Mesenchymal stem cell (in vitro differentiated cells and primary cell): Measurements from ENCODE around the gene KIF20B.

Experiments
- DNase-seq: peaks from one replicate; pipeline ENCODE4 v3.0.0-alpha.2; 2013
- H2AFZ ChIP-seq: one replicate; pipeline ENCODE4 v1.6.1; 2013; ENCODE audit warnings: low read depth, mild to moderate bottlenecking, control low read depth, inconsistent platforms, low read length, moderate library complexity
- H2AK5ac ChIP-seq: 2 replicates; pipeline ENCODE4 v1.6.1; 2013; ENCODE audit warnings: low read length, moderate library complexity, mild to moderate bottlenecking, inconsistent platforms; ENCODE audit not compliant: severe bottlenecking
- H2BK120ac ChIP-seq: one replicate; pipeline ENCODE4 v1.6.1; 2013; ENCODE audit warnings: low read depth, mild to moderate bottlenecking, inconsistent platforms, low read length, moderate library complexity
- H2BK12ac ChIP-seq, 2 experiments: one replicate each; pipeline ENCODE4 v1.6.1; 2013; ENCODE audit warnings: inconsistent platforms in 2 of 2, low read length in 2 of 2, mild to moderate bottlenecking in 2 of 2, moderate library complexity in 2 of 2, control low read depth in 1 of 2
- H2BK15ac ChIP-seq: one replicate; pipeline ENCODE4 v1.6.1; 2013; ENCODE audit warnings: mild to moderate bottlenecking, low read depth, inconsistent platforms; ENCODE audit not compliant: poor library complexity, severe bottlenecking
- H2BK5ac ChIP-seq: 2 replicates; pipeline ENCODE4 v1.6.1; 2013; ENCODE audit warnings: low read depth, mild to moderate bottlenecking, low read length, control low read depth, inconsistent platforms; ENCODE audit not compliant: poor library complexity, severe bottlenecking
- H3K14ac ChIP-seq, 2 experiments: one replicate each; pipeline ENCODE4 v1.6.1; 2013; ENCODE audit warnings: inconsistent platforms in 2 of 2, low read length in 2 of 2, control low read depth in 1 of 2, mild to moderate bottlenecking in 1 of 2, moderate library complexity in 1 of 2
- H3K18ac ChIP-seq, 2 experiments: one replicate each; pipeline ENCODE4 v1.6.1; 2013; ENCODE audit warnings: inconsistent platforms in 2 of 2, low read length in 2 of 2, control low read depth in 1 of 2, low read depth in 1 of 2, mild to moderate bottlenecking in 1 of 2
- H3K23ac ChIP-seq, 2 experiments: one replicate each; pipeline ENCODE4 v1.6.1; 2013; ENCODE audit warnings: inconsistent platforms in 2 of 2, low read length in 2 of 2, mild to moderate bottlenecking in 2 of 2, moderate library complexity in 2 of 2, control low read depth in 1 of 2
- H3K27ac ChIP-seq: 2 replicates; pipeline ENCODE4 v1.5.1; 2013; ENCODE audit warnings: mild to moderate bottlenecking, moderate library complexity, low read length, control low read depth, inconsistent platforms; ENCODE audit not compliant: poor library complexity, severe bottlenecking
- H3K27me3 ChIP-seq, 2 experiments: 2 replicates each; pipeline versions ENCODE4 v1.6.1 to v1.7.0; 2013; ENCODE audit warnings: low read length in 2 of 2, mild to moderate bottlenecking in 2 of 2, moderate library complexity in 2 of 2, control low read depth in 1 of 2, inconsistent platforms in 1 of 2; ENCODE audit not compliant: control insufficient read depth in 1 of 2, insufficient read depth in 1 of 2
- H3K36me3 ChIP-seq, 2 experiments: 2 replicates each; pipeline versions ENCODE4 v1.6.1 to v1.7.0; 2013; ENCODE audit warnings: low read length in 2 of 2, control low read depth in 1 of 2, inconsistent platforms in 1 of 2, low read depth in 1 of 2, mild to moderate bottlenecking in 1 of 2; ENCODE audit not compliant: insufficient read depth in 2 of 2, control insufficient read depth in 1 of 2
- H3K4ac ChIP-seq, 2 experiments: one replicate each; pipeline ENCODE4 v1.6.1; 2013; ENCODE audit warnings: inconsistent platforms in 2 of 2, low read length in 2 of 2, mild to moderate bottlenecking in 2 of 2, moderate library complexity in 2 of 2, control low read depth in 1 of 2, low read depth in 1 of 2
- H3K4me1 ChIP-seq: 2 replicates; pipeline ENCODE4 v1.6.1; 2013; ENCODE audit warnings: low read depth, low read length, control low read depth; ENCODE audit not compliant: control insufficient read depth, insufficient read depth
- H3K4me2 ChIP-seq: 2 replicates; pipeline ENCODE4 v1.6.1; 2013; ENCODE audit warnings: low read length, mild to moderate bottlenecking, inconsistent platforms; ENCODE audit not compliant: poor library complexity, severe bottlenecking
- H3K4me3 ChIP-seq, 2 experiments: 2 replicates each; pipeline versions ENCODE4 v1.5.1 to v1.7.0; 2013; ENCODE audit warnings: low read length in 2 of 2, mild to moderate bottlenecking in 2 of 2, control low read depth in 1 of 2, low read depth in 1 of 2; ENCODE audit not compliant: insufficient read depth in 1 of 2
- H3K79me1 ChIP-seq: replicated peaks from 2 replicates; pipeline ENCODE4 v1.6.1; 2013; ENCODE audit warnings: mild to moderate bottlenecking, control low read depth, low read length, inconsistent platforms; ENCODE audit not compliant: poor library complexity, severe bottlenecking
- H3K9ac ChIP-seq: 2 replicates; pipeline ENCODE4 v1.7.0; 2013; ENCODE audit warnings: mild to moderate bottlenecking, low read length, moderate library complexity
- H3K9me3 ChIP-seq: 2 replicates; pipeline ENCODE4 v1.7.0; 2013; ENCODE audit warnings: mild to moderate bottlenecking, low read length; ENCODE audit not compliant: control insufficient read depth
- H4K8ac ChIP-seq: one replicate; pipeline ENCODE4 v1.6.1; 2013; ENCODE audit warnings: inconsistent platforms, mild to moderate bottlenecking, low read length, moderate library complexity
- H4K91ac ChIP-seq: one replicate; pipeline ENCODE4 v1.6.1; 2013; ENCODE audit warnings: mild to moderate bottlenecking, low read length, inconsistent platforms
- WGBS: methylation state at CpG from one replicate; pipeline ENCODE4 v1.1.7; 2013; ENCODE audit warnings: mixed read lengths; 5-methylcytosine and 5-hydroxymethylcytosine counted together

The KIF20B gene

DNA sequence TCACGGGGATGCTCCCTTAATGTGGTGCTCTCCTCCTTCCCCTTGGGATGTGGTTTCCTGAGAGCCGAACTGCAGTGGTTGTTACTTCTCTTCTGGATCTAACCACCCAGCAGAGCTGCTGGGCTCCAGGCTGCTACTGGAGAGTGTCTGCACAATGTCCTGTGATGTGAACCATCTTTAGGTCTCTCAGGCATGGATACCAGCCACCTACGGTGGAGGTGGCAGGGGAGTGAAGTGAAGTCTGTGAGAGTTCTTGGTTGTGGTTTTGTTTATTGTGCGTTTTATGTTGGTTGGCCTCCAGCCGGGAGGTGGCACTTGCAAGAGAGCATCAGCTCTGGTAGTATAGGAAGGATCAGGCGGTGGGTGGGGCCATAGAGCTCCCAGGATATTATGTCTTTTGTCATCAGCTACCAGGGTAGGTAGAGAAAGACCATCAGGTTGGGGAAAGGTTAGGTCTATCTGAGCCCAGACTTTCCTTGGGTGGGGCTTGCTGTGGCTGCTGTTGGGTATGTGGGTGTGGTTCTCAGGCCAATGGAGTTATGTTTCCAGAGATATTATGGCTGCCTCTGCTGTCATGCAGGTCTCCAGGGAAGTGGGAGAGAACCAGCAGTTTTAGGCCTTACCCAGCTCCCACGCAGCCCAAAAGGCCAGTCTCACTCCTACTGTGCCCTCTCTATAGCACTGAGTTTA is 87.9 kb downstream of the KIF20B start:
- no peak overlapping the region for H4K91ac ChIP-seq
- WGBS: 91% methylated on average over 7 of the region's 7 CpGs
- H2BK15ac ChIP-seq: no peak overlapping the region
- no peaks in the 10 kb centered on the region for H3K79me1 ChIP-seq
- no peak overlapping the region for H2AFZ ChIP-seq
- no peak overlapping the region for H3K27ac ChIP-seq
- no peaks in the 10 kb centered on the region for H3K36me3 ChIP-seq
- no peak for DNase-seq
- H3K14ac ChIP-seq: no peak overlapping the region
- no peak overlapping the region for H2BK120ac ChIP-seq
- no peak overlapping the region for H2BK12ac ChIP-seq
- H3K4me3 ChIP-seq: no peak overlapping the region
- no peaks in the 10 kb centered on the region for H3K9me3 ChIP-seq
- H3K9ac ChIP-seq: no peak overlapping the region
- H3K18ac ChIP-seq: no peak overlapping the region
- no peak overlapping the region for H4K8ac ChIP-seq
- H2AK5ac ChIP-seq: no peak overlapping the region
- no peak overlapping the region for H3K4me2 ChIP-seq
- no peak overlapping the region for H2BK5ac ChIP-seq
- H3K4ac ChIP-seq: no peak overlapping the region
- H3K27me3 ChIP-seq: no peaks in the 10 kb centered on the region
- H3K4me1 ChIP-seq: no peaks in the 10 kb centered on the region
- no peak overlapping the region for H3K23ac ChIP-seq

DNA sequence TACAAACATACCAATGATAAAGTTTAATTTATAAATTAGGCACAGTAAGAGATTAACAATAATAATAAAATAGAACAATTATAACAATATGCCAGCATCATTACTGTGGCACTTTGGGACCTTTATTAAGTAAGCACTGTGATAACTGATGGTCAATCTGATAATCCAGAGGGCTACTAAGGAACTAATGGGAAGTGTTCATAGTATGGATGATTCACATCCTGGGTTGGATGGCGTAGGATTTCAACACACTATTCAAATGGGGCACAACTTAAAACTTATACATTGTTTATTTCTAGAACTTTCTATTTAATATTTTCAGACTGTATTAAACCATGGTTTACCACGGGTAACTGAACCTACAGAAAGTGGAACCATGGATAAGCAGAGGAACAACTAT is 90.8 kb downstream of the KIF20B start:
- Histone ChIP-seq H3K36me3 (no peaks in the 10 kb centered on the region), H3K27me3 (no peaks in the 10 kb centered on the region), H2BK5ac (no peak overlapping the region), H2AK5ac (no peak overlapping the region), H3K14ac (no peak overlapping the region), H3K4me3 (no peak overlapping the region), H3K79me1 (no peaks in the 10 kb centered on the region), H3K9ac (no peak overlapping the region), H2BK15ac (no peak overlapping the region), H4K8ac (no peak overlapping the region), H4K91ac (no peak overlapping the region), H3K4me2 (no peak overlapping the region), H3K4ac (no peak overlapping the region), H3K4me1 (no peaks in the 10 kb centered on the region), H2AFZ (no peak overlapping the region), H3K18ac (no peak overlapping the region), H3K23ac (no peak overlapping the region), H3K27ac (no peak overlapping the region), H2BK12ac (no peak overlapping the region), H2BK120ac (no peak overlapping the region), H3K9me3 (no peaks in the 10 kb centered on the region)
- 100% methylated on average over 1 of the region's 2 CpGs for WGBS
- peak; percentile 13 for DNase-seq

DNA sequence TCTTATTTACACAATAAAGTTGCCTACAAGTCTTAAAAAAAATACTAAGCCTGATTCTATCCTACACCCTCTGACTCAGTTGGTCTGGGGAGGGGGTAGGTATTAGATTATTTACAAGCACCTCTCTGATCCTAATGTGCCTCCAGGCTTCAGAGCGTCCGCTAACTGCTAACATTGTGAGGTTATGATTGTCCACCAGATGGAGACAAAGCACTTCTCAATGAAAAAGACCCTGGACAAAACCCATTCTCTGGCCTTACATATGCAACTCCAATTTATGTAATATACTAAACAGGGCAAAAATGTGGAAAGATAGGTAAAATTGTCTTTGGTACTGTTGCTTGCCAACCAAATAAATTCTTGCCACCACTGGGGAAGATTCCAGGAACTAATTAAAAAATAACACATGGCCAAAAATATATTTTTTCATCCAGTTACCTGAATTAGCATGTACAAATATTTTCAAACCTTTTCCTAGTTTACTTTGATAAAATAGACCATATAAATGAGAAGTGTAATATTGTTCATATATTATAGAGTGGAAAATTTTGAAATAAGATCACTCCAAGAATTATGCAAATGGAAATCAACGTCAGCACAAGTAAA is 92.4 kb downstream of the KIF20B start:
- no peaks in the 10 kb centered on the region for H3K4me1 ChIP-seq
- H3K4me3 ChIP-seq: no peak overlapping the region
- H3K36me3 ChIP-seq: no peaks in the 10 kb centered on the region
- 0% methylated on average over 2 of the region's 3 CpGs for WGBS
- no peak overlapping the region for H2AK5ac ChIP-seq
- H3K27ac ChIP-seq: no peak overlapping the region
- H3K4me2 ChIP-seq: no peak overlapping the region
- no peak overlapping the region for H2BK12ac ChIP-seq
- DNase-seq: peak; percentile 77
- no peak overlapping the region for H3K23ac ChIP-seq
- no peaks in the 10 kb centered on the region for H3K79me1 ChIP-seq
- H2BK15ac ChIP-seq: no peak overlapping the region
- no peak overlapping the region for H3K9ac ChIP-seq
- no peak overlapping the region for H2BK5ac ChIP-seq
- H3K4ac ChIP-seq: no peak overlapping the region
- H3K27me3 ChIP-seq: no peaks in the 10 kb centered on the region
- no peaks in the 10 kb centered on the region for H3K9me3 ChIP-seq
- H3K14ac ChIP-seq: no peak overlapping the region
- no peak overlapping the region for H4K91ac ChIP-seq
- H2BK120ac ChIP-seq: no peak overlapping the region
- no peak overlapping the region for H2AFZ ChIP-seq
- no peak overlapping the region for H3K18ac ChIP-seq
- H4K8ac ChIP-seq: no peak overlapping the region

DNA sequence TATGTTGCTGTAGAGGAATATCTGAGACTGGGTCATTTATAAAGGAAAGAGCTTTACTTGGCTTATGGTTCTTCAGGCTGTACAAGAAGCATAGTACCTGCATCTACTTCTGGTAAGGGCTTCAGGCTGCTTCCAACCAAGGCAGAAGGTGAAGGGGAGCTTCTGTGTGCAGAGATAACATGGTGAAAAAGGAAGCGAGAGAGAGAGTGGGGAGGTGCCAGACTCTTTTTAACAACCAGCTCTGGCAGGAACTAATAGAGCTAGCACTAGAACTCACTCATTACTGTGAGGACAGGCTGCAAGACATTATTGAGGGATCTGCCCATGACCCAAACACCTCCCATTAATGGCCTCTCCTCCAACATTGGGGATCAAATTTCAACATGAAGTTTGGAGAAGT is 94.5 kb downstream of the KIF20B start:
- no peak overlapping the region for H2AK5ac ChIP-seq
- H3K14ac ChIP-seq: no peak overlapping the region
- H3K36me3 ChIP-seq: no peaks in the 10 kb centered on the region
- no peak overlapping the region for H3K27ac ChIP-seq
- H2BK120ac ChIP-seq: no peak overlapping the region
- no peak overlapping the region for H3K18ac ChIP-seq
- no peaks in the 10 kb centered on the region for H3K4me1 ChIP-seq
- no peak overlapping the region for H2BK12ac ChIP-seq
- no peaks in the 10 kb centered on the region for H3K27me3 ChIP-seq
- H2BK5ac ChIP-seq: no peak overlapping the region
- no peak overlapping the region for H3K23ac ChIP-seq
- H3K9ac ChIP-seq: no peak overlapping the region
- no peak overlapping the region for H3K4ac ChIP-seq
- no peak overlapping the region for H3K4me3 ChIP-seq
- H2AFZ ChIP-seq: no peak overlapping the region
- H2BK15ac ChIP-seq: no peak overlapping the region
- WGBS: 90% methylated on average over 1 of the region's 1 CpG
- no peak overlapping the region for H3K4me2 ChIP-seq
- H4K8ac ChIP-seq: no peak overlapping the region
- H4K91ac ChIP-seq: no peak overlapping the region
- H3K9me3 ChIP-seq: no peaks in the 10 kb centered on the region
- no peak for DNase-seq
- H3K79me1 ChIP-seq: no peaks in the 10 kb centered on the region
